ENCODE measurements around the gene PTGES.

The PTGES gene

GRCh38 chr9:129748249-129748648, 4.6 kb downstream of the PTGES start:
- no peak for TF ChIP-seq MAX (IDR thresholded peaks at IDR 0.05)
- no peak for TF ChIP-seq NFIC (IDR thresholded peaks at IDR 0.05)
- TF ChIP-seq USF1 (IDR thresholded peaks at IDR 0.05) = no peak
- no peak for TF ChIP-seq EGR1 (IDR thresholded peaks at IDR 0.05)
- TF ChIP-seq TEAD4 (IDR thresholded peaks at IDR 0.05) = no peak
- no peak for TF ChIP-seq REST (IDR thresholded peaks at IDR 0.05; ENCODE audit: low read depth)
- TF ChIP-seq EP300 (IDR thresholded peaks at IDR 0.05; ENCODE audit: borderline replicate concordance) = no peak
- no peak for TF ChIP-seq YY1 (IDR thresholded peaks at IDR 0.05; ENCODE audit: low read depth)
- no peak for TF ChIP-seq CEBPB (IDR thresholded peaks at IDR 0.05)
- TF ChIP-seq FOXM1 (IDR thresholded peaks at IDR 0.05; ENCODE audit: borderline replicate concordance, low read depth) = no peak
- TF ChIP-seq ZBTB7A (IDR thresholded peaks at IDR 0.05; ENCODE audit: low read depth) = no peak
- no peak for TF ChIP-seq CREB1 (IDR thresholded peaks at IDR 0.05; ENCODE audit: low read depth)

- TF ChIP-seq NFIC (IDR thresholded peaks at IDR 0.05) = no peak
- no peak for TF ChIP-seq CREB1 (IDR thresholded peaks at IDR 0.05; ENCODE audit: low read depth)
These were observed 6.6 kb downstream of the PTGES start for GRCh38 chr9:129746092-129746777.

GRCh38 chr9:129745200-129745599, 7.6 kb downstream of the PTGES start:
- TF ChIP-seq ZBTB7A (IDR thresholded peaks at IDR 0.05; ENCODE audit: low read depth) (no peak), EP300 (IDR thresholded peaks at IDR 0.05; ENCODE audit: borderline replicate concordance) (no peak), YY1 (IDR thresholded peaks at IDR 0.05; ENCODE audit: low read depth) (no peak), RAD21 (IDR thresholded peaks at IDR 0.05; ENCODE audit: low read depth) (no peak)

GRCh38 chr9:129740666-129741464, 12.0 kb downstream of the PTGES start:
- no peak for TF ChIP-seq EGR1 (IDR thresholded peaks at IDR 0.05)
- TF ChIP-seq TAF1 (IDR thresholded peaks at IDR 0.05; ENCODE audit: low read depth) = no peak
- TF ChIP-seq ZBTB7A (IDR thresholded peaks at IDR 0.05; ENCODE audit: low read depth) = no peak
- TF ChIP-seq MAX (IDR thresholded peaks at IDR 0.05) = no peak
- TF ChIP-seq TCF12 (IDR thresholded peaks at IDR 0.05; ENCODE audit: low read depth) = no peak
- no peak for TF ChIP-seq CREB1 (IDR thresholded peaks at IDR 0.05; ENCODE audit: low read depth)
- TF ChIP-seq TEAD4 (IDR thresholded peaks at IDR 0.05) = no peak
- no peak for TF ChIP-seq USF1 (IDR thresholded peaks at IDR 0.05)
- no peak for TF ChIP-seq YY1 (IDR thresholded peaks at IDR 0.05; ENCODE audit: low read depth)
- TF ChIP-seq FOXM1 (IDR thresholded peaks at IDR 0.05; ENCODE audit: borderline replicate concordance, low read depth) = no peak
- TF ChIP-seq CEBPB (IDR thresholded peaks at IDR 0.05) = no peak
- no peak for TF ChIP-seq REST (IDR thresholded peaks at IDR 0.05; ENCODE audit: low read depth)
- no peak for TF ChIP-seq RAD21 (IDR thresholded peaks at IDR 0.05; ENCODE audit: low read depth)
- TF ChIP-seq EP300 (IDR thresholded peaks at IDR 0.05; ENCODE audit: borderline replicate concordance) = no peak
- TF ChIP-seq NFIC (IDR thresholded peaks at IDR 0.05) = no peak

- TF ChIP-seq USF1 (IDR thresholded peaks at IDR 0.05) = no peak
- no peak for TF ChIP-seq RAD21 (IDR thresholded peaks at IDR 0.05; ENCODE audit: low read depth)
- no peak for TF ChIP-seq YY1 (IDR thresholded peaks at IDR 0.05; ENCODE audit: low read depth)
- no peak for TF ChIP-seq NFIC (IDR thresholded peaks at IDR 0.05)
- TF ChIP-seq CREB1 (IDR thresholded peaks at IDR 0.05; ENCODE audit: low read depth) = no peak
- no peak for TF ChIP-seq REST (IDR thresholded peaks at IDR 0.05; ENCODE audit: low read depth)
- no peak for TF ChIP-seq CEBPB (IDR thresholded peaks at IDR 0.05)
- TF ChIP-seq EGR1 (IDR thresholded peaks at IDR 0.05) = no peak
- no peak for TF ChIP-seq TAF1 (IDR thresholded peaks at IDR 0.05; ENCODE audit: low read depth)
These were observed 12.7 kb downstream of the PTGES start for GRCh38 chr9:129740174-129740573.

Data from Ishikawa (cell line).